NCI-H510A (cell line): ENCODE measurements around the gene PLEKHG4B.
"Not testable (repeated sequence)": the region's sequence is repeated elsewhere in the genome, so short reads cannot be mapped to it uniquely, and the experiment has no call there.

Experiments
- DNase-seq: peaks from one replicate; lab custom pipeline; 2025; lab: John Stamatoyannopoulos, UW

The PLEKHG4B gene

DNA sequence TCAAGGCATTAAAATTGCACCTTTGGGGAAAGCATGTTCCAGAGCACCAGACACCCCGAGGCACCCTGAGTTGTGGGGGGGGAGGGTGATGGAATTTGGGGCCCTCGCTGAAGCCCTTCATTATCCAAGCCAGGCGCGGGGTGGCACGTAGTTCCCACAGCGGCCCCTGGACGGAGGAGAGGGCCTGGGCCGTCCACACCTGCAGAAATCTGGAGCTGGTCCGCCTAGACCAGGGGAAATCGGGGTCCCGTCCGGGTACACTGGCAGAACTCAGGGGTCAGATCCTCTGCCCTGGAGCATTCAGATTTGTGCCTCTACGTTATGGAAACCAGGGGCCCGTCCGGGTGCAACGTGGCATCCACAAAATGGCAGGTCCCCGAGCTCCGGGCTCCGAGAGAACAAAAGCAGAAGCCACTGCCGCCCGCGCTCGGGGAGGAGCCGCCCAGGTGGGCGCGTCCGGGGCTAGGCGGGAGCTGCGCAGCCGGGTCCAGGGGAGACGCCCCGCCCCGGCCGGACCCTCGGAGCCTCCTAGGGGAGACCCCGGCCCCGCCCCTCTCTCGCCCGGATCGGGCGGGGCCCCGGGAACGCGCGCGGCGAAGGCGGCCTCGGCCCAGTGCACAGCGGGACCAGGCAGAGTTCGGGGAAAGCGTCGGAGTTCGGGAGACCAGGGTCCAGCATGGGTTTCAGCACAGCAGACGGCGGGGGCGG is at the start of gene PLEKHG4B:
Gene PLEKHG4B, plus strand, starts transcription at position 613 of the 708 bp plus-strand sequence. Its CDS starts 64 bp downstream, at position 677.
- DNase-seq = peak; percentile 99

- DNase-seq = no peak
These were observed 49.7 kb upstream of the PLEKHG4B start for GRCh38 chr5:42250-42649.

GRCh38 chr5:48192-48591 is 43.8 kb upstream of the PLEKHG4B start:
- DNase-seq = peak; percentile 89

DNA sequence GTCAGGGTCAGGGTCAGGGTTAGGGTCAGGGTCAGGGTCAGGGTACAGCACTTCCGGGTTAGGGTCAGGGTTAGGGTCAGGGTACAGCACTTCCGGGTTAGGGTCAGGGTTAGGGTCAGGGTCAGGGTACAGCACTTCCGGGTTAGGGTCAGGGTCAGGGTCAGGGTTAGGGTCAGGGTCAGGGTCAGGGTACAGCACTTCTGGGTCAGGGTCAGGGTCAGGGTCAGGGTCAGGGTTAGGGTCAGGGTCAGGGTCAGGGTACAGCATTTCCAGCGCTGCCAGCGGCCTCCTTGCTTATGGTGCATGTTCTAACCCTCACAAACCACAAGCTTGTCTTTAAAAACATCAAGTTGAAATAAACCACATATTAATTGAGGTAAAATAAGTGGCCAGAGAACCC is 42.4 kb upstream of the PLEKHG4B start:
- DNase-seq = not testable (repeated sequence)

- DNase-seq = no peak
These were observed 41.9 kb upstream of the PLEKHG4B start for GRCh38 chr5:49953-50544.

DNA sequence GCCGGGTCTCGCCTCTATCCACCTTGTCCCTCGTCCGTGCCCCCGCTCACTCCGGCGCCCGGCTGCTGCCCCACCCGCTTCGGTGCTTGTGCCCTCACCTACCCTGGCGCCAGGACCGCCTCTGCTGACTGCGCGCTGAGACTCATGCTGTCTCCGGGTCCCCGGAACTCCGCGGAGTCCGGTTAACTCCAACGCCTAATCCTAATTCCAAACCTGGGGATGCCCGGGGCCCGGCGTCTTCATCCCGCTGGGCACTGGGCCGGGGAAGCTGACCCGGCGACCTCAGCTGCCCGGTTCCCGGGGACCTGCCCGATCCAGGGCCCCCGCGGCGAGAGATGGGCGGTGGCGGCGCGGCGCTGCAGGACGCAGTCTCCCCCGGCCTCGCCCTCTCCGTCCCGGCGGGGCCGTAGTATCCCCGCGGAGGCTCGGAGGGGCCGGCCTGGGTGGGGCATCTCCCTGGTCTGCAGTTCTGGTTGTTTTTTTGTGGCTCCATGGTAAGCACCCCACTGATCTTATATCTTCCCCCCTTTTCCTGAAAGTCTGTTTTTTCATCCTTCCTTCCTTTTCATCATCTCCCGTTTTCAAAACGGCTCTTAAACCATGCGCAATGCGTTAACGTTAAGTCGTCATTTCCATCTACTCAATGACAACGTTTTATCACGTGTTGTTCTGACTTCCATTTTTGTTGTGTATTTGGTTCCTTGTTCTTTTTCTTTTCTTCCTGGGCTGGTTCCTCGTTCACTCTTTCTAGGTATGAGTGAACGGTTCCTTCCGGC is 41.1 kb upstream of the PLEKHG4B start:
- no peak for DNase-seq

DNA sequence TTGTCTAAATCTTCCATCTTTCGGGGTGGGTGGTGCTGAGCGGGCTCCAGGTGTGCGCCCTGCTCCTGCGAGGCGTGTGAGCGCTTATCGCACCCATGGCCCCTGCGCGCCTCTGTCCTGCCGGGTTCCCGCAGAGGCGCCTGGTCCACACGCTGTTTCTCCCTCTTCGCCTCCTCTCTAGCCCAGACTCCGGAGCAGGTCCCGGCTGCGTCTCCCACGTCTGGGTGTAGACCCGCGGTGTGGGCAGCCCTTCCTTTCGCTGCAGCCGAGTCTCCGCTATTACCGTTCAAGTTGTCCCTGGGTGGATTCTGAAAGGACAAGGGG is 40.5 kb upstream of the PLEKHG4B start:
- DNase-seq = no peak

DNA sequence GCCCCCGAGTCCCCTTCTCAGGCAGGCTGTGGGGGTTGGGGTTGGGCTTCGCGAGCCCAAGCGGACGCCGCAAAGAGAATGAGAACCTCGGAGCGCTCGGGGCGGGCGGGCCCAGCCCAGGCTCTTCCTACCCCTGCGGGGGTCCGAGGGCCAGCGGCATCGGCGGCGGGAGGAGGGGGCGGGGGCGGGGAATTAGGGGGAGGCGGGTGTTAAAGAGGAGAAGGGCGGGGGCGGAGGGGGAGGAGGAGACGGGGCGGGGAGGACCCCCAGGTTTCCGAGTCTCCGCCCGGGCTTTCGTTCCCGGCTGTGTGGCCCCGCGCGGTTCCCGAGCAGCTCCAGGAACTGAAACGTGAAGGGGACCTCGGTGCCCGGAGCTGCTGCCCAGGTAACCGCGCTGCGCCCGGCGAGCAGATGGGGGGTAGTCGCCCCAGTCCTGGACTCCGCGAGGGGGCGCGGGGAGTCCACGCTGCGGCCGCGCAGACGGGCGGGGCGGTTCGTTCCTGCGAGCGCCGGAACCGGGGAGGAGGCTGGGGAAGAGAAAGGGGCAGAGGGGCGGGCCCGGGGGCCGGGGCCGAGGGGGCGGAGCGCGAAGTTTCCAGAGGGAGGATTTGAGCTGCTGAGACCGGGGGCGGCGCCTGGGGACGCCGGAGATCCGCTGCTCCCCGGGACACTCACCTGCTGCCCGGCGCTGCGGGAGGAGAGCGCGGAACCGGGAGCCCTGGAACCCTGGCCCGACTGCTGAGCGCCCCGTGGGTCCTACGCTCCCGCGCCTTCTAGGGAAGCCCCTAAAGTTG is 38.4 kb upstream of the PLEKHG4B start:
- peak; percentile 98 for DNase-seq

- no peak for DNase-seq
These were observed 37.7 kb upstream of the PLEKHG4B start for GRCh38 chr5:54175-54730.

GRCh38 chr5:54876-55569 is 36.9 kb upstream of the PLEKHG4B start:
- no peak for DNase-seq

DNA sequence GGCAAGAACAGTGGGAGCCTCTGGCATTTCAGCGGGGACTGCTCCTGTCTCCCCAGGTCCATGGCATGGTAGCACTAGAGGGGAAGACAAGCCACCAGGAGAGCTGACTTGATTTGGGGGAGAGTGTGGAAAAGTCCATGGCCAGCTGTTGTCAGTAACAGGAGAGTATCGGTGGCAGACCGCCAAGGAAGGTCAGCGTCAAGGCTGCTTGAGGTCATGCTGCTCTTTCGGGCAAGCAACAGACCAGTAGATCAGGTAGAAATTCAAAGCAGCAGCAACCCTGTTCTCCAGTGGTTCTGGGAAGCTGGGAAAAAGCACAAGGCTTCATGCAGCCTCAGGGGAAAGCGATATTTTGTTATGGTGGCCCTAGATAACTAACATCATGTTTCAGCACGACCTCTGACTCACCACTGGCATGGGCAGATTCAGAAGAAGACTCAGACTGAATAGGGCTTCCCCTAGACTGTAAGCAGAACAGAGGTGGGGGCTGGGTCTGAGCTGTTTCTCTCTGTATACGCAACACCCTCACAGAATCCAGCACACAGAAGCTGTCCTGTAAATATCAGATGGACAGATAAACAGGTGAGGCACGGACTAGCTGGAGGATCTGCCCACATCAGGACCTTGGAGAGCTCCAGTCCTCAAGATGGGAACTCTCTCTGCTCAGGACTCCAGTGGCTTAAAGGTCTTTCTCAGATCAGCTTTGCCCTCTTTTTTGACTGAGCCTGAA is 35.2 kb upstream of the PLEKHG4B start:
- no peak for DNase-seq

DNA sequence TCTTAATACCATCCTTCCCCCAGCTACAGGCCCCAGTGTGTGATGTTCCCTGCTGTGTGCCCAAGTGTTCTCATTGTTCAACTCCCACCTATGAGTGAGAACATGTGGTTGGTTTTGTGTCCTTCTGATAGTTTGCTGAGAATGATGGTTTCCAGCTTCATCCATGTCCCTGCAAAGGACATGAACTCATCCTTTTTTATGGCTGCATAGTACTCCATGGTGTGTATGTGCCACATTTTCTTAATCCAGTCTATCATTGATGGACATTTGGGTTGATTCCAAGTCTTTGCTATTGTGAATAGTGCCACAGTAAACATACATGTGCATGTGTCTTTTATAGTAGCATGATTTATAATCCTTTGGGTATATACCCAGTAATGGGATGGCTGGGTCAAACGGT is 31.7 kb upstream of the PLEKHG4B start:
- not testable (repeated sequence) for DNase-seq

DNA sequence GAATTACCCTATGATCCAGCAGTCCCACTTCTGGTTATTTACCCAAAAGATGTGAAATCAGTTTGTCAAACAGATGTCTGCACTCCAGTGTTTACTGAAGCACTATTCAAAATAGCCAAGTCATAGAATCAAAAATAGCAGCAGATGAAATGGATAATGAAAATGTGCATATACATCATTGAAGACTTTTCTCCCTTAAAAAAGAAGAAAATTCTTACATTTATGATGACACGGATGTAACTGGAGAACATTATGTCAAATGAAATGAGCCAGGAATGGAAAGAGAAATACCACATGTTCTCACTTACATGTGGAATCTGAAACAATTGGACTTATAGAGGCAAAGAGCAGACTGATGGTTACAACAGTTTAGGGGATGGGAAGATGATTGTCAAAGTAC is 21.5 kb upstream of the PLEKHG4B start:
- no peak for DNase-seq

- DNase-seq = not testable (repeated sequence)
These were observed 19.4 kb upstream of the PLEKHG4B start for GRCh38 chr5:72316-73180.

DNA sequence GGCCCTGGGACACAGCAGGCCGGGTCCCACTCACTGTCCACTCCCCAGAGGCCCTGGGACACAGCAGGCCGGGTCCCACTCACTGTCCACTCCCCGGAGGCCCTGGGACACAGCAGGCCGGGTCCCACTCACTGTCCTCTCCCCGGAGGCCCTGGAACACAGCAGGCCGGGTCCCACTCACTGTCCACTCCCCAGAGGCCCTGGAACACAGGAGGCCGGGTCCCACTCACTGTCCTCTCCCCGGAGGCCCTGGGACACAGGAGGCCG is 18.9 kb upstream of the PLEKHG4B start:
- DNase-seq = not testable (repeated sequence)

GRCh38 chr5:73768-74502 is 18.0 kb upstream of the PLEKHG4B start:
- no peak for DNase-seq

- no peak for DNase-seq
These were observed 17.4 kb upstream of the PLEKHG4B start for GRCh38 chr5:74503-75109.

DNA sequence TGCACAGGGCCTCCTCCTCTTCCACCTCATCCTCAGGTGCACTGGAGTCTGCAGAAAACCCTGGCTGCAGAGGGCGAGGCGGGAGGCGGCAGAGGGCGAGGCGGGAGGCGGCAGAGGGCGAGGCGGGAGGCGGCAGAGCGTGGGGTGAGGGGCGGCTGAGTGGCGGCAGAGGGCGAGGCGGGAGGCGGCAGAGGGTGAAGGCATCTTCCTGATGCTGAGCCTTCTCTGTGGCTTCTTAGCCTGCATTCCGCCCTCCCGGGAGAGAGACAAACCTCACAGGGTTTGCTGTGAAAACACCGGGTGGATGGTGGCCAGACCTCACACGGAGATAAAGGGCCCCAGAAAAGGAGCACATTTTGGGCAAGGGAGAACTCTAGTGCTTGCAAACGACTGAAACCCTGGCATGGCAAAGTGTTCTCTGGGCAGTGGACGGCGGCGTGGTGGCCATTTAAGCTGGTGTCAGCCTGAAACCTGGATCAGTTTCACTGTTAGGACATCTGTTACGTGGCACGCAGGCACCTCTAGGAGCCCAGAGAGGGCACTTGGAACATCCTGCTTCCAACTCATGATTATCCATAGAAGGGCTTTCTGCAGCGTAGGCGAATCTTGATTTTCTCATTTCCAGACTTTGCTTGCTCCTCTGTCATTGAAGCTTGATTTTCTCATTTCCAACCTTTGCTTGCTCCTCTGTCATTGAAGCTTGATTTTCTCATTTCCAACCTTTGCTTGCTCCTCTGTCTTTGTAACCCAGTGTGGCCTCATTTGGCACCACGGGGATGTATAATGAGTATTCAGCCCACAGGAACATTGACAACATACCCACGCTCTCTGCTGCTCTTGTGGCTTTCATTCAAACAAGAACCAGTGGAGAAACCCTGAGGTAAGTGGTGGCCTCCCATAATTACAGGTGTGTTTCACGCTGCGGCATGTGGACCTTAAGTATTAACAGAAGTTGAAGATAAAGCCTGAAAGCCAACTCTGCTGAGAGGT is 16.3 kb upstream of the PLEKHG4B start:
- DNase-seq = no peak
